Stimulated activated CD4-positive, alpha-beta T cell treated with anti-CD3 and anti-CD28 coated beads, Interleukin-2, amount 100 ng/mL, for 24 hours (primary cell): ENCODE data around the gene U2AF1L4.

Source experiments
- DNase-seq, 2 donors: peaks; one replicate each; pipeline ENCODE4 v3.0.0-alpha.2; 2020

The U2AF1L4 gene, protein sequence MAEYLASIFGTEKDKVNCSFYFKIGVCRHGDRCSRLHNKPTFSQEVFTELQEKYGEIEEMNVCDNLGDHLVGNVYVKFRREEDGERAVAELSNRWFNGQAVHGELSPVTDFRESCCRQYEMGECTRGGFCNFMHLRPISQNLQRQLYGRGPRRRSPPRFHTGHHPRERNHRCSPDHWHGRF

DNA sequence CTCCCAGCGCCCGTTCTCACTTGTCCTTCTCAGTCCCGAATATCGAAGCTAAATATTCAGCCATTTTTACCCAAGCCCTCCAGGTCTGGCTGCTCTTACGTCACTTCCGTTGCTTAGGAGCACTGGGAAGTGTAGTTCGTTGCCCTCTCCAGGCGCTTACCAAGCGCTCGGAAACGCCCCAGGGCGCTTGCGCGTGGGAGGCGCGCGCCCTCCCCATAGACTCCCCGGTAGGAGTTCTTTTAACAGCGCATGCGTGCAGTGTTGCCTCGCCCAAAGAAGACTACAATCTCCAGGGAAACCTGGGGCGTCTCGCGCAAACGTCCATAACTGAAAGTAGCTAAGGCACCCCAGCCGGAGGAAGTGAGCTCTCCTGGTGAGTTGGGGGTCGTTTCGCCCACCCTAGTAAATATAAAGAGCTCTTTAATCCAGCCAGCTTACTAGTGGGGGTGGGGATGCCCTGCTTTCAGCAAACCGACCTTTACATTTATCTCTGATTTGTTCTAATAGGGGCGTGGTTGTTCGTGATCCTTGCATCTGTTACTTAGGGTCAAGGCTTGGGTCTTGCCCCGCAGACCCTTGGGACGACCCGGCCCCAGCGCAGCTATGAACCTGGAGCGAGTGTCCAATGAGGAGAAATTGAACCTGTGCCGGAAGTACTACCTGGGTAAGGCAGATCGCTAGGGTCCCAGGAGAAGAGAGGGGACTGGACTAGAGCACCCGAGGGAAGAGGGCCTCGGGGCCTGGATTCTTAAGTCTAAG, at the start of gene U2AF1L4, which contains the start of gene PSENEN:
TSS of gene U2AF1L4 (minus strand) at position 91 of the 759 bp plus-strand sequence. CDS start at position 64, 27 bp downstream.
TSS of gene PSENEN (plus strand) at position 324 of the 759 bp plus-strand sequence. CDS start at position 604, 280 bp downstream.
- DNase-seq = peak; percentile 91 to 94

DNA sequence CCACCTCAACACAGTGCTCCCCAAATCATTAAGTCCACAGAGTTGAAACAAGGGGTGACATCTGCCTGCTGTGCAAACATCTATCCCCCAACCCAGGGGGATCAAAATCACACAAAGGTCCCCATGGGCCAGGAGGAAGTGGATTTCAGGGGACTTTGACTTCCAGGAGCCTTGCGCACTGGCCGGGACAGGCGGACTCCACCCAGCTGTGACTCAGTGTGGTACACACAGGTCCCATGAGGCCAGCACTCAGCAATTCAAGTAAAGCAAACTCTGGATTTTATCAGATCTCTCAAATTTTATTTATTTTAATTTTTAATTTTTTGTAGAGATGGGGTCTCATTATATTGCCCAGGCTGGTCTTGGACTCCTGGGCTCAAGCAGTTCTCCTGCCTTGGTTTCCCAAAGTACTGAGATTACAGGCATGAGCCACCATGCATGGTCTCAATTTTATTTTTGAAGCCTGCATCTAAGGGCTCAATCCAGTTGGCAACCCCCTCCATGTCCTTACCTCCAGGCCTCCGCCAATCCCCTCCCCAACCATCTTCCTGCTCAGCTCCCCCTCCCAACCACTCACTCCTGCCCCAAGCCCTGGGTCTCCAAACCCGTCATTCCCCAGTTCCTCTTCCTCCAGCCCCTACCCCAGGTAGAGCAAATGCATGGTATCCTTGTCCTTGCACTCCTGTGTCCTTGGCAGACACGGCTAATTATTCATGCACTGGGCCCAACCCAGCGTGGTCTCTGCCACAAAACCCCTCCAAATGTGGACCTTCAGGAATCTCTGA, 48.4 kb upstream of the U2AF1L4 start:
- DNase-seq = no peak

DNA sequence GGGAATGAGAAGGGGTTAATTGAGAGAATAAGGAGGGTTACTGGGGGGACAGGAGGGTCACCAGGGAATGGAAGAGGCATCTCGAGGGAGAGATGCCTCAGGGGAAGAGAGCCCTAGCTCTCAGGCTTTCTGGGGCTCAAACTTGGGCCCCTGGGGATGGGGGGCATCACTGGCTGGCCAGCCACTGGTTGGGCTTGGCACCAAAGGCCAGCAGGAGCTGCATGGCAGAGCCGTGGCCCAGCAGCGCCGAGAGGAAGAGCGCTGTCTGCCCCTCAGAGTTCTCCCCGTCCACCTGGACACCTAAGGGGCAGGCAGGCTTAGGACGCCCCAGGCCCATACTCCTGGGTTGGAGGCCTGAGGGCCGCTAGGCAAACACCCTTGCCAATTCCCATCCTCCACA, 47.7 kb upstream of the U2AF1L4 start:
- DNase-seq = no peak

DNA sequence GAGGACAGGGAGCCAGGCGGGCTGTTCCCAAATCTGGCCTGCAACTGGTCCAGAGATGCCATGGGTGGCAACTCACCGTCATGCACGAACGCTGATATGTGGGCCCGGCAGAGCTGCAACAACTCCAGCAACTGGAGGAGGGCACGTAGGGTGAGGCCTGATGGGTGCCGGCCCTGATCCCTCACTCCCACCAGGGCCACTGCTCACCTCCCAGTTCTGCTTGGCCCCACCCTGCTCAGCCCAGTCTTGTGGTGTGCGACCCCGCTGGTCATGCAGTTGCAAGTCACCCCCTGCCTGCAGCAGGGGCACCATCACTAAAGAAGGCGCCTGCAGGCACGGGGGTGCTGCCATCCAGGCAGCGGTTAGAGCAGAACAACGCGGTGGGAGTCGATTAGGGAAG, 47.1 kb upstream of the U2AF1L4 start:
- DNase-seq = no peak

DNA sequence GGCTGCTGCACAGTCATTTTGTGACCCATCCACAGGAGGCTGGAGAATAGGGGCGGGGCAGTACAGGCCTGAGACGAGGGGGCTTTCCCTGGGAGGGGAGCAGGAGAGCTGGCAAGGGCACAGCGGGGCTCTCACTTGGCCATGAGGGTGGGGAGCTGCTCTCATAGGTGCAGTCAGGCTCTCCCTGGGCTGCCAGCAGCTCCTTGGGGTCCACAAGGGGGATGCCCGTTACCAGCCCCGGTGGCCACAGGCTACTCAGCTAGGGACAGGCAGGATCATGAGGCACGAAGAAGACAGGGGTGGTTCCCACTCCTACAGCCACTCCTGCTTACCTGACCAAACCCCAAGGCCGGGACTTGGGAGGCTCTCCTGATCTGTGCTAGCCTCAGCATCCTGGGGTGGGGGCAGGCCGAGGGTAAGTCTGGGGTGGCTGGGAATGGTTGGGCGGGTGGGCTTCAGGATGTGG, 46.6 kb upstream of the U2AF1L4 start:
- DNase-seq = no peak

DNA sequence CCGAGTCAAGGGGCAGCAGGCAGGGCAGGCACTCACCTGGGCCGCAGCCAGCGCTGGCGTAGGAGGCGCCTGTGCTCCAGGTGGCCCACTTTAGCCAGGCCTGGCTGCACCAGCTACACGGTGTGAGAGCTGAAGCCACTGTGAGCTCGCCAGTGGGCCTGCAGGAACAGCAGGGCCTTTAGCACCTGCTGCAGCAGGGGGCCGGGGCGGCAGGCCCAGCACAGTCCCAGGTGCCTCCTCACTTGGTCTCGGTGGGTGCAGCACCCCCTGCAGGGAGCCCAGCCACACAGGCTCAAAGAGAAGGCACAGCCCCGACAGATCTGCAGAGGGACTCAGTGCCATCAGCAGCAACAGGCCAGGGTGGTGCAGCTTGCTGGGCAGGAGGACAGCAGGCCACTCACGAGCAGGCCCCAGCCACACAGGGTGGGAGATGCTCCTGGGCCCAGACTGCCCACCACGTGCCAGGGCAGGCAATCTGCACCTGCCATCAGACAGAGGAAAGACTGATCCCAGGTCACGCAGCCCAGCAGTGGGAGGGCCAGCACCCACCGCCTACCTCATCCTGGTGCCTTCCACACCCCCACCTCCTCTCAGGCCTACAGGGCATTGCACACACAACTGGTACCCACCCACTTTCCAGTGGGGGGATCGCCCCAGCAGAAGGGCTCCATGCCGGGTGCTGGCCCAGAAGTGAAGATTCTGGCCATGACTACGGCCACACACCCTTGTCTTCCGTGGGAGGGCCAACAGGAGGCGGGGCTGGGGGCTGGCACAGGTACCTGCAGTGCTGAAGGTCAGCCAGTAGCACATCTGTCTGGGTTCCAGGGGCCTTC, 46.0 kb upstream of the U2AF1L4 start:
- no peak for DNase-seq

DNA sequence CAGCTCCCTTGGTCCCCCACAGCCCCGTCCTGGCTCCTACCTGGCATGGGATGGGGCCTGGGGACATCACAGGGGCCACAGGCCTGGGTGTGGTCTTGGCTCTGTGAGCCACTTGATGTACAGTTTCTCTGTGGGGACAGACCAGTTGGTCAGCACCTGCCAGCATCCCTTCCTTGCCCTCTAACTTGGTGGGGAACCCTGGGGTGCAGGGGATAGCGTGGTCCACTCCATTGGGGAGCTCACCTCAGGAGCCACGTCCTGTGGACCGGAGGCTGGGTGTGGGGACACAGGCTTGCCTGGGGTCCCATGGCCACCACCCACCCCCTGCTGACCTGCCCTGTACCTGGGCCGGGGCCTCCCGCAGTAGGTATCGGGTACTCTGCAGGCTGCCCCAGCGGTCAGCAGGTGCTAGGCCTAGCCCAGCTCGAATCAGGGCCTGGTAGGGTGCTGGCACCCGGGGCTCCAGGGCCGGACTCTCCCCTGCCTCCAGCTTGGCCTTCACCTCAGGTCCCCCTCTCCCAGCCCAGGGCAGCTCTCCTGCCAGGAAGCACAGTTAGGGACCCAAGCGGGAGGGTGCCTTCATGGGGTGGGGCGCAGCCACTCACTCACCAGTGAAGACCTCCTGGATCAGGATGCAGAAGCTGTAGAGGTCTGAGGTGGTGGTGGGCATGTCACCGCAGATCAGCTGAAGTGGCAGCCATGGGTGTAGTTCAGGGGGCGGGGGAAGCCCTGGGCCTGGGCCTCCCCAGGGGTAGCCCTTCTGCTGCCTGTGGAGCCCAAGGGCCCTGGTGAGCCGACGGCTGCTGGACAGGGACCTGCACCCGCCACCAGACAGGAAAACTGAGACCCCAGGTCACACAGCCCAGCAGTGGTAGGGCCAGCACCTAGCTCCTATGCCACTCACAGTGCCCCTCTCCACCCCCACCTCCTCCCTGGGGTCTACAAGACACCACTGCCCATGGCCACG, 45.0 kb upstream of the U2AF1L4 start:
- no peak for DNase-seq

DNA sequence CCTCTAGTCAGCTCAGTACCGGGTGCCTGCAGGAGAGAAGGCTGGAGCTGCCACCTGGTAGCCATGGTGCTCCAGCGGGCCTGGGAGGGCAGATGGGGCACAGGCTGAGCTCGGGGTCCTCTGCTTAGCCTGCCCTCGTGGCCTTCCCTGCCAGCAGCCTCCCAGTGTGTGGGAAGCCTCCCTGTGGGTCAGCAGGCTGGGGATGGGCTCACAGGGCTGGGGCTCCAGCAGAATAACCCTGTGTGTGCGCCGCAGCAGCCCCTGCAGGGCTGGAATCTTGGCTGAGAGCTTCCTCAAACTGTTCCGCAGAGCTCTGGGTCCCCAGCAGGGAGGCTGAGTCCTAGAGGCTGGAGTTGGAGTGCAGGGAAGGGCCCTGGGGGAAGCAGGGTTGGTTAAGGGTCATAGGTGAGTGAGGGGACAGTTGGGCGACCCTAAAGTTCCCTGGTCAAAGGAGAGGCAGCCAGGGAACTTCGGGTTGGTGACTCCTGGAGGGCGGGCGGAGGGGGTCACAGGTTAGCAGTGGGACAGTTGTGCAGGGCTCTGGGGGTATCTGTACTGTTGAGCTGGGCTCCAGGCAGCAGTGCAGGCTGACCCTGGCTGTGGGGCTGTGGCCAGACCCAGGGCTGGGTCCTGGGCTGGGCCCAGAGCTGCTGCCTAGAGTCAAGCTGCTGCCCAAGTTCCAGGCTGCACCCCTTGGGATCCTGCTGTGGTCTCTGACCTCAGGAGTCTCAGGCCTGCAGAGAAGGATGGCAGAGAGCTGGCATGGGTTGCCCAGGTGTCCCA, 44.2 kb upstream of the U2AF1L4 start:
- no peak for DNase-seq

DNA sequence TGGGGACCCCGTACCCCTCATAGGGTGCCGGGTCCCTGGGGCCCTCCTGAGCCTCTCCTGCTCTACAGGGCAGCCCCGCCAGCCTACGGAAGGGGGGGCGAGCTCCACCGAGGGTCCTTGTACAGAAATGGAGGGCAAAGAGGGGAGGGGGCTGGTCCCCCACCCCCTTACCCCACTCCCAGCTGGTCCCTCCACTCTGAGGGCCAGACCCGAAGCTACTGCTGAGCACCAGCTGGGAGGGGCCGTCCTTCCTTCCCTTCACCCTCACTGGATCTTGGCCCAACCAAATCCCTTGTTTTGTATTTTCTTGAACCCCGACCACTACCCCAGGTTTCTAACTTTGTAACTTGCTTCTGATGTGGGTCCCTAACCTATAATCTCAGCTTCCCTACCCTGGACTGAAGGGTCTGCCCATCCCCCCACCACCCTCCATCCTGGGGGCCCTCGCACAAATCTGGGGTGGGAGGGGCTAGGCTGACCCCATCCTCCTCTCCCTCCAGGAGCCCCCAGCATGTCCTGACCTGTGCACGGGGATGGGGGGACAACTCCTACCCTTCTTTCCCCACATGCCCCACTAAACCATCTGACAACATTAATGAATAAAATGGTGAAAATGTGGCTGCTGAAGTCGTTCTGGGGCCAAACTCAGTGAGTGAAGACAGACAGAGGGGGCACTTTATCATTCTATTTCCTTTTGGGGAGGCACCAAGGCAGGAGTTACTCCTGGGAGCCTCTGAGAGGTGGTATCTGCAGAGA, 43.2 kb upstream of the U2AF1L4 start:
- DNase-seq = no peak

DNA sequence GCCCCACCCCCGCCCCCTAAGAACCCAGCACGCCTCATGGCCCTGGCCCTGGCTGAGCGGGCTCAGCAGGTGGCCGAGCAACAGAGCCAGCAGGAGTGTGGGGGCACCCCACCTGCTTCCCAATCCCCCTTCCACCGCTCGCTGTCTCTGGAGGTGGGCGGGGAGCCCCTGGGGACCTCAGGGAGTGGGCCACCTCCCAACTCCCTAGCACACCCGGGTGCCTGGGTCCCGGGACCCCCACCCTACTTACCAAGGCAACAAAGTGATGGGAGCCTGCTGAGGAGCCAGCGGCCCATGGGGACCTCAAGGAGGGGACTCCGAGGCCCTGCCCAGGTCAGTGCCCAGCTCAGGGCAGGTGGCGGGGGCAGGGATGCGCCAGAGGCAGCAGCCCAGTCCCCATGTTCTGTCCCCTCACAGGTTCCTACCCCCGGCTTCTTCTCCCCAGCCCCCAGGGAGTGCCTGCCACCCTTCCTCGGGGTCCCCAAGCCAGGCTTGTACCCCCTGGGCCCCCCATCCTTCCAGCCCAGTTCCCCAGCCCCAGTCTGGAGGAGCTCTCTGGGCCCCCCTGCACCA, 42.1 kb upstream of the U2AF1L4 start:
- DNase-seq = no peak

DNA sequence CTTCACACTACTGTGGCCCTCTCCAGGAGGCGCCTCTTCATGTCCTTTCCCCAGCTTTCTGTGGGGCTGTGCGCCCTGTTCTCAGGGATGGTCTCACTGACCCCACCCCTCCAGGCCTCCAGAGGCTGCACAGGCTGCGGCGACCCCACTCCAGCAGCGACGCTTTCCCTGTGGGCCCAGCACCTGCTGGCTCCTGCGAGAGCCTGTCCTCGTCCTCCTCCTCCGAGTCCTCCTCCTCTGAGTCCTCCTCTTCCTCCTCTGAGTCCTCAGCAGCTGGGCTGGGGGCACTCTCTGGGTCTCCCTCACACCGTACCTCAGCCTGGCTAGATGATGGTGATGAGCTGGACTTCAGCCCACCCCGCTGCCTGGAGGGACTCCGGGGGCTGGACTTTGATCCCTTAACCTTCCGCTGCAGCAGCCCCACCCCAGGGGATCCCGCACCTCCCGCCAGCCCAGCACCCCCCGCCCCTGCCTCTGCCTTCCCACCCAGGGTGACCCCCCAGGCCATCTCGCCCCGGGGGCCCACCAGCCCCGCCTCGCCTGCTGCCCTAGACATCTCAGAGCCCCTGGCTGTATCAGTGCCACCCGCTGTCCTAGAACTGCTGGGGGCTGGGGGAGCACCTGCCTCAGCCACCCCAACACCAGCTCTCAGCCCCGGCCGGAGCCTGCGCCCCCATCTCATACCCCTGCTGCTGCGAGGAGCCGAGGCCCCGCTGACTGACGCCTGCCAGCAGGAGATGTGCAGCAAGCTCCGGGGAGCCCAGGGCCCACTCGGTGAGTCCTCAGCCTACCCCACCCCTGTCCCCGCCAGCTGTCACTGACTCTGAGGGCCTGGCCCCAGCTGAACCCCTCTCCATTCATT, 41.3 kb upstream of the U2AF1L4 start:
- DNase-seq = no peak

DNA sequence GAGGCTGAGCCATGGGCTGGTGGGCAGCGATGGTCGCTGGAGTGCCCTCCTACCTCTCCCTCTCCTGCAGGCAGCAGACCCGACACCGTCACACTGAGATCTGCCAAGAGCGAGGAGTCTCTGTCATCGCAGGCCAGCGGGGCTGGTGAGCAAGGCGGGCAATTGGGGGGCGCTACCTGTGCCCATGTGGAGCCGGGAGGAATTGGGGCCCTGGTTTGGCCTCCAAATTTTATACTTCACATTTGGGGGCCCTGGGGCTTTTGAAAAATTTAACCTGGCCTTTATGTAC, 40.1 kb upstream of the U2AF1L4 start:
- DNase-seq = no peak

DNA sequence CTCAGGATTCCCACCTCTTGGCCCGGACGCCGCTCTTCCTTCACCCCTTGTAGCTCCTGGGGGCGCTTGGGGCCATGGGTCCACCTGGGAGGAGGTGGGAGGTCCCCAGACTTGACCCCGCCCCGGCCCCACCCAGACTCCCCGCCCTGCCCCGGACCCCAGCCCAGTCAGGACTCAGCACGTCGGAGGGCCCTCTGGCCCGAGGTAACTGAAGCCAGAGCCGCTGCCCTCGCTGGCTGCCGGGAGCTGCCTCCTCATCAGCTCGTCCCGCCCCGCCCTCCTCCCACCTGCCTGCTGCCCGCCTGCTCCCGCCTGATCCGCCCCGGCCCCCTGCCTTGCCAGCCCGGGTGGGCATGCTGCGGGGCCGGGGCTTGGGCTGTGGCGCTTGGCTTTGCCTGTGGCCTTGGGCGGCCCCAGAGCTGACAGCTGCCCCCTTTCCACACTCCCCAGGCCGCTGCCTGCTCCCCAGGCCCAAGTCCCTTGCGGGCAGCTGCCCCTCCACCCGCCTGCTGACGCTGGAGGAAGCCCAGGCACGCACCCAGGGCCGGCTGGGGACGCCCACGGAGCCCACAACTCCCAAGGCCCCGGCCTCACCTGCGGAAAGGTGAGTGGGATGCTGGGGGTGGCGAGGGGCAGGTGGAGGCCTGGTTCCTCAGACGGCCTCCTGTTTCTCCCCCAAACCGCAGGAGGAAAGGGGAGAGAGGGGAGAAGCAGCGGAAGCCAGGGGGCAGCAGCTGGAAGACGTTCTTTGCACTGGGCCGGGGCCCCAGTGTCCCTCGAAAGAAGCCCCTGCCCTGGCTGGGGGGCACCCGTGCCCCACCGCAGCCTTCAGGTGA, 39.5 kb upstream of the U2AF1L4 start:
- DNase-seq = no peak

DNA sequence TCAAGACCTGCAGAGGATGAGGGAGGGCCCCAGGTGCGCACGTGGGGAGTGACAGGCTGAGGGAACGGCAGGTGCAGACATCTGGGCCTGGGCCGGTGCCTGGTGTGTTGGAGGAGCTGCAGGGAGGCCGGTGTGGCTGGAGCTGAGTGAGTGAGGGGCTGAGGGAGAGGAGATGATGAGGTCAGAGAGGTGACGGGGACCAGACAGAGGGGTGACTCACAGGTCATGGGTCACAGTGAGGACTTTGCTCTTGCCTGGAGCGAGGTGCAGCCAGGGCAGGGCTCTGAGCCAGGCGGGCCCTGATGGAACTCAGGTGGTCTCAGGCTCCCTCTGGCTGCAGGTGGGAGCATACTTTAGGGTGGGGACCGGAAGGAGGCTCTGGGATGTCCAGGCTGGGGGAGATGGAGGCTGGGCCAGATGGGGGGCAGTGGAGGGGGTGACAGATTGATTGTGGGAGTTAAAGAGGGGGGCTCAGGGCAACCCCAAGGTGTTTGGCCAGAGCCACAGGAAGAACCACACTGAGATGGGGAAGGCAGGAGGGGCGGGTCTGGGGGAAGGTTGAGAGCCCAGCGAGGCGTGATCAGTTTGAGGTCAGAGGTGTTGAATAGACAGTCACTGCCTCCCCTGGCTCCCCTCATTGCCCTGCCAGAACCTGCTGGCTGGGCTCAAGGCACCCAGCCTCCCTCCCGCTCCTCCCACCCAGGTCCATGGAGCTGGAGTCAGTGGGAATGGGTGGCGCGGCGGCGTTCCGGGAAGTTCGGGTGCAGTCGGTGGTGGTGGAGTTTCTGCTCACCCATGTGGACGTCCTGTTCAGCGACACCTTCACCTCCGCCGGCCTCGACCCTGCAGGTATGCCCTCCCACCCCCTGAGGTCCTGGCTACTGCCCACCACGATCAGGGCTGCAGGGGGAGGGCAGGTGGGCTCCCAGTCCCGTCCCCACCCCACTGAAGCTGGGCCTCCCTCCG, 38.5 kb upstream of the U2AF1L4 start:
- DNase-seq = no peak

DNA sequence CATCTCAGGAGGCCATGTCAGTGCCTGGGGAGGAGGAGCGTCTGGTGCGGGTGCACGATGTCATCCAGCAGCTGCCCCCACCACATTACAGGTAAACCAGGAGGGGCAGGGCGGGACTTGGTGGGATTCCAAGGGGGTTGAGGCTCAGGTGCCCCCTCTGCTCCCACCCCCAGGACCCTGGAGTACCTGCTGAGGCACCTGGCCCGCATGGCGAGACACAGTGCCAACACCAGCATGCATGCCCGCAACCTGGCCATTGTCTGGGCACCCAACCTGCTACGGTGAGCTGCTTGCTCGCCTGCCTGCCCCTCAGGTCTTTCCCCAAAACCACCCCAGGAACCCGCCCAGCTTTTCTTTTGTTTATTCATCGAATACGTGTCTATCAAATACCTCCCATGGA, 37.4 kb upstream of the U2AF1L4 start:
- DNase-seq = no peak

DNA sequence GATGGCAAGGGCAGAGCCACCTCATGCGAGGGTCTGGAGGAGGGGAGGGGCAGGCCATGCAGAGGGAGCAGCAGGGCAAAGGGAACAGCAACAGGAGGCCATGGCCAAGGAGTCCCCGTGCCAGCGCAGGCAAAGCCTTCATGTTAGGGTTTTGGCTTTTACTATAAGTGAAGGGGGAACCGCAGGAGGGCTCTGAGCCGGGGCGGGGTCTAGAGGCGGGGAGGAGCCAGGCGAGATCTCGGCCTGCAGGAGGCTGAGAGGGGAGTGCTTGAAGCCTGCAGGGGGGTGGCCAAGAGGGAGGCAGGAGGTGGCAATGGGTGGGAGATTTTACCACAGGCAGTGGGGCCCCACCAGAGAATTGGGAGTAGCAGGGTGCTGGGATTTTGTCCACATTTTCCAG, 36.4 kb upstream of the U2AF1L4 start:
- no peak for DNase-seq

DNA sequence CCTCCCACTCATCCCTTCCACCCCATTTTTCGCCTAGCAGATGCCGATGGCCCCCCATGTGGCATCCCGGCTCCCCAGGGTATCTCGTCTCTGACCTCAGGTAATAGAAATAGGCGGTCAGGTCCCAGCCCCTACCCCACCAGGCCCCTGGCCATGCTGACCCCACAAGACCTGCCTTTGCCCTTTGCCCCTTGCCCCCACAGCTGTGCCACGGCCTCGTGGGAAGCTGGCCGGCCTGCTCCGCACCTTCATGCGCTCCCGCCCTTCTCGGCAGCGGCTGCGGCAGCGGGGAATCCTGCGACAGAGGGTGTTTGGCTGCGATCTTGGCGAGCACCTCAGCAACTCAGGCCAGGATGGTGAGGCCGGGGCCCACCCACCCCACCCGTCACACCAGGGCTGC, 35.5 kb upstream of the U2AF1L4 start:
- DNase-seq = no peak
